OCI-LY7 (cell line): Measurements from ENCODE around the gene SLC37A1. TPM values are rescaled to one million over a fixed set of nuclear protein-coding genes. Genes with fewer than 3 reads are reported as not detected.

Experiments
- BruUV-seq: library from RNA; stranded (reverse); fragments of 400-500 nt; replicated peaks from 2 replicates; lab custom pipeline; 2021; lab: Mats Ljungman, UMichigan
- CTCF ChIA-PET: fragments of 300-600 bp; sonication (Branson Sonifier 250); formaldehyde crosslinking; loops from one replicate; lab custom pipeline; 2022; ENCODE audit warnings: antibody characterized with exemption; ENCODE audit not compliant: unreplicated experiment; lab: Charles Lee
- POLR2A ChIA-PET: fragments of 300-600 bp; sonication (Branson Sonifier 250); formaldehyde crosslinking; loops from one replicate; lab custom pipeline; 2022; ENCODE audit warnings: antibody characterized with exemption; lab: Charles Lee
- DNase-seq: peaks from one replicate; pipeline ENCODE4 v3.0.0-alpha.2; 2015; ENCODE audit warnings: low spot score
- H2AFZ ChIP-seq: fragments of 200-600 bp; sonication (generic), shearing (Covaris generic); 2 replicates; pipeline ENCODE4 v1.6.1; 2014; ENCODE audit warnings: mild to moderate bottlenecking, antibody characterized with exemption, low read length, moderate library complexity
- H3K27ac ChIP-seq: fragments of 200-600 bp; sonication (generic); 2 replicates; pipeline ENCODE4 v1.5.1; 2014; ENCODE audit warnings: mixed run types, low read depth, mild to moderate bottlenecking, moderate library complexity, low read length, inconsistent platforms; ENCODE audit not compliant: poor library complexity, severe bottlenecking
- H3K36me3 ChIP-seq: fragments of 200-600 bp; sonication (generic); 2 replicates; pipeline ENCODE4 v1.6.1; 2014; ENCODE audit warnings: mild to moderate bottlenecking, antibody characterized with exemption, low read length, moderate library complexity, mixed read lengths; ENCODE audit not compliant: insufficient read depth
- H3K4me1 ChIP-seq: fragments of 200-600 bp; sonication (generic); 2 replicates; pipeline ENCODE4 v1.5.1; 2014; ENCODE audit warnings: mild to moderate bottlenecking, low read length; ENCODE audit not compliant: insufficient read depth, poor library complexity, severe bottlenecking
- H3K4me2 ChIP-seq: fragments of 200-600 bp; sonication (generic); 2 replicates; pipeline ENCODE4 v1.6.1; 2014; ENCODE audit warnings: mild to moderate bottlenecking, low read length
- H3K4me3 ChIP-seq: fragments of 200-600 bp; sonication (generic); 2 replicates; pipeline ENCODE4 v1.5.1; 2014; ENCODE audit warnings: mild to moderate bottlenecking, low read depth, low read length; ENCODE audit not compliant: poor library complexity, severe bottlenecking
- H3K79me2 ChIP-seq: fragments of 200-600 bp; sonication (generic); 2 replicates; pipeline ENCODE4 v1.6.1; 2016; ENCODE audit warnings: low read depth, mild to moderate bottlenecking, low read length, moderate library complexity, mixed read lengths; ENCODE audit not compliant: insufficient read depth
- H3K9me2 ChIP-seq: fragments of 200-600 bp; sonication (generic); 2 replicates; pipeline ENCODE4 v1.6.1; 2016; ENCODE audit warnings: mild to moderate bottlenecking, low read length, mixed read lengths; ENCODE audit not compliant: insufficient read depth
- H3K9me3 ChIP-seq: fragments of 200-600 bp; sonication (generic); 2 replicates; pipeline ENCODE4 v1.6.1; 2014; ENCODE audit warnings: mild to moderate bottlenecking, mixed run types, low read length, mixed read lengths
- H4K20me1 ChIP-seq: fragments of 200-600 bp; sonication (generic); 2 replicates; pipeline ENCODE4 v1.6.1; 2014; ENCODE audit warnings: mild to moderate bottlenecking, antibody characterized with exemption, low read length, moderate library complexity, mixed read lengths; ENCODE audit not compliant: insufficient read depth
- CTCF ChIP-seq: fragments of 200-600 bp; sonication (generic); conservative IDR thresholded peaks from 2 replicates; pipeline ENCODE4 v1.5.1; 2014; ENCODE audit warnings: mild to moderate bottlenecking, antibody characterized with exemption, low read length, moderate library complexity, mixed read lengths
- EZH2phosphoT487 ChIP-seq: fragments of 200-600 bp; sonication (generic); IDR thresholded peaks from 2 replicates; pipeline ENCODE4 v1.6.1; 2018; ENCODE audit warnings: low read depth, borderline replicate concordance, mild to moderate bottlenecking, mixed run types, antibody characterized with exemption, low read length, moderate library complexity, mixed read lengths
- intact Hi-C: fragments of 100-400 bp; cut with micrococcal nuclease; formaldehyde crosslinking; loops from one replicate; pipeline ENCODE4 v1.10.0; 2022; ENCODE audit not compliant: unreplicated experiment
- total RNA-seq, 2 experiments: library from RNA; depleted of rRNA in 1 of 2; stranded (reverse); fragments of >200 nt in 1 of 2; shearing (Covaris generic) in 1 of 2; gene quantifications; 2 replicates each; pipeline ENCODE4 v1.2.3, GENCODE V29; 2014 to 2022

Gene SLC37A1
- total RNA-seq, 2 experiments from 2014 or later = 22.5 to 27.6 TPM

- DNase-seq = no peak
Measured at GRCh38 chr21:42580793-42581321, 67.2 kb downstream of the SLC37A1 start.

GRCh38 chr21:42581336-42581992, 67.8 kb downstream of the SLC37A1 start:
- no peaks in the 10 kb centered on the region for H3K79me2 ChIP-seq

More at GRCh38 chr21:42580793-42581321, 67.2 kb downstream of the SLC37A1 start:
- Histone ChIP-seq H3K36me3 (peaks cover 15% of the 10 kb centered on the region), H3K4me1 (no peaks in the 10 kb centered on the region), H3K79me2 (no peaks in the 10 kb centered on the region), H3K27ac (no peak overlapping the region), H3K4me2 (no peak overlapping the region), H4K20me1 (no peaks in the 10 kb centered on the region), H3K9me2 (no peaks in the 10 kb centered on the region), H2AFZ (no peak overlapping the region), H3K9me3 (0 out of 2 replicates have a peak, but pooled peaks cover 3% of the 10 kb centered on the region), H3K4me3 (no peak overlapping the region)
- ChIA-PET CTCF (no interaction called here), POLR2A (no interaction called here)
- TF ChIP-seq CTCF = no peak
- TF ChIP-seq EZH2phosphoT487 = no peak
- no TSS peak for BruUV-seq
- intact Hi-C loops = no loop called here

More at GRCh38 chr21:42581336-42581992, 67.8 kb downstream of the SLC37A1 start:
- BruUV-seq = no TSS peak
- Histone ChIP-seq H3K27ac (no peak overlapping the region), H3K4me2 (no peak overlapping the region), H3K4me3 (no peak overlapping the region), H3K4me1 (no peaks in the 10 kb centered on the region), H3K36me3 (peaks cover 9% of the 10 kb centered on the region), H4K20me1 (no peaks in the 10 kb centered on the region), H3K9me3 (no peaks in the 10 kb centered on the region), H2AFZ (no peak overlapping the region), H3K9me2 (no peaks in the 10 kb centered on the region)
- DNase-seq = no peak
- ChIA-PET POLR2A (no interaction called here), CTCF (no interaction called here)
- intact Hi-C loops = no loop called here
- TF ChIP-seq EZH2phosphoT487 (no peak), CTCF (no peak)
